Lower leg skin (tissue), 4 donors: ENCODE data around the gene THUMPD2. TPM values are rescaled to one million over a fixed set of nuclear protein-coding genes. Genes with fewer than 3 reads are reported as not detected.

ENCODE experiments used
- DNase-seq, 2 donors: peaks; one replicate each; pipeline ENCODE4 v3.0.0-alpha.2; 2019; ENCODE audit warnings: low spot score in 2 of 2
- H3K4me3 ChIP-seq: fragments of 200-600 bp; sonication (generic); 2 replicates; pipeline ENCODE4 v1.5.1; 2017; ENCODE audit warnings: mild to moderate bottlenecking, low read depth; ENCODE audit not compliant: poor library complexity, severe bottlenecking
- CTCF ChIP-seq, 3 donors: fragments of 450-650 bp; IDR thresholded peaks; one replicate each; pipeline ENCODE4 v1.5.1; 2016; ENCODE audit warnings: antibody characterized with exemption in 3 of 3, mild to moderate bottlenecking in 3 of 3, moderate library complexity in 2 of 3
- POLR2A ChIP-seq, 2 donors: fragments of 450-650 bp; IDR thresholded peaks; one replicate each; pipeline ENCODE4 v1.6.1; 2016 to 2017; ENCODE audit warnings: antibody characterized with exemption in 2 of 2, mild to moderate bottlenecking in 1 of 2, moderate library complexity in 1 of 2
- WGBS, 2 donors: methylation state at CpG; one replicate each; pipeline ENCODE4 v1.1.5; 2018; 5-methylcytosine and 5-hydroxymethylcytosine counted together
- intact Hi-C: fragments of 100-400 bp; cut with DNase I; formaldehyde crosslinking; loops from one replicate; pipeline ENCODE4 v1.15.0; 2023; ENCODE audit warnings: low total_unique reads
- total RNA-seq, 4 donors: library from RNA; depleted of rRNA; stranded (reverse); fragments of >200 nt; gene quantifications; one replicate each; pipeline ENCODE4 v1.1.0, GENCODE V29; 2016

Gene THUMPD2
- total RNA-seq, 4 donors from 2014 or later, result 11.1 to 18.0 (median 14.7) TPM

- peak overlapping the region; percentile 93 for H3K4me3 ChIP-seq
- no peak for TF ChIP-seq POLR2A (IDR thresholded peaks at IDR 0.05)
- TF ChIP-seq CTCF (IDR thresholded peaks at IDR 0.05), result no peak
- DNase-seq, result no peak
- intact Hi-C loops, result no loop called here
- WGBS, 2 donors, result 4 to 6% methylated on average over 2 of the region's 2 CpGs
Observed at GRCh38 chr2:39778233-39778632, 825 bp downstream of the THUMPD2 start.

GRCh38 chr2:39772812-39773152 lies 6.3 kb downstream of the THUMPD2 start:
- intact Hi-C loops, result no loop called here
- TF ChIP-seq CTCF (IDR thresholded peaks at IDR 0.05), result no peak
- no peak for TF ChIP-seq POLR2A (IDR thresholded peaks at IDR 0.05)
- DNase-seq, result no peak
- 67 to 82% methylated on average over 1 of the region's 1 CpG for WGBS, 2 donors
- no peak overlapping the region for H3K4me3 ChIP-seq

- DNase-seq, result no peak
- WGBS, 2 donors, result 94 to 98% methylated on average over 3 of the region's 3 CpGs
- intact Hi-C loops, result no loop called here
- no peak overlapping the region for H3K4me3 ChIP-seq
- no peak for TF ChIP-seq CTCF (IDR thresholded peaks at IDR 0.05)
- TF ChIP-seq POLR2A (IDR thresholded peaks at IDR 0.05), result no peak
Observed at GRCh38 chr2:39772086-39772811, 6.8 kb downstream of the THUMPD2 start.

GRCh38 chr2:39762448-39762847 lies 16.6 kb downstream of the THUMPD2 start:
- no peak overlapping the region for H3K4me3 ChIP-seq
- WGBS, 2 donors, result 88 to 95% methylated on average over 2 of the region's 2 CpGs
- TF ChIP-seq POLR2A (IDR thresholded peaks at IDR 0.05) (no peak), CTCF (IDR thresholded peaks at IDR 0.05) (no peak)
- no peak for DNase-seq
- intact Hi-C loops, result no loop called here

GRCh38 chr2:39757156-39757555 lies 21.9 kb downstream of the THUMPD2 start:
- TF ChIP-seq POLR2A (IDR thresholded peaks at IDR 0.05) (no peak), CTCF (IDR thresholded peaks at IDR 0.05) (no peak)
- intact Hi-C loops, result no loop called here
- H3K4me3 ChIP-seq, result no peak overlapping the region
- WGBS, 2 donors, result 95 to 98% methylated on average over 4 of the region's 4 CpGs
- DNase-seq, result no peak

- H3K4me3 ChIP-seq, result no peak overlapping the region
- intact Hi-C loops, result no loop called here
- DNase-seq, result no peak
- WGBS, 2 donors, result 89 to 96% methylated on average over 1 of the region's 1 CpG
- TF ChIP-seq CTCF (IDR thresholded peaks at IDR 0.05) (no peak), POLR2A (IDR thresholded peaks at IDR 0.05) (no peak)
Observed at GRCh38 chr2:39755466-39755865, 23.6 kb downstream of the THUMPD2 start.
